GM23338 (cell line): Measurements from ENCODE around the gene HSP90AB1. TPM values are rescaled to one million over a fixed set of nuclear protein-coding genes. Genes with fewer than 3 reads are reported as not detected.

Experiments used
- ATAC-seq: fragments of 200-7000 bp; cut with Tn5 transposase; 3 replicates; pipeline ENCODE4 v1.9.1; 2020
- DNase-seq: peaks from one replicate; pipeline ENCODE4 v3.0.0-alpha.2; 2015; ENCODE audit warnings: low spot score
- H2AFZ ChIP-seq: fragments of 200-600 bp; sonication (generic); 2 replicates; pipeline ENCODE4 v1.8.0; 2016; ENCODE audit warnings: antibody characterized with exemption, mild to moderate bottlenecking, moderate library complexity
- H3F3A ChIP-seq: fragments of 200-600 bp; sonication (generic); replicated peaks from 2 replicates; pipeline ENCODE4 v1.8.0; 2017; ENCODE audit warnings: antibody characterized with exemption, mixed run types, low read depth
- H3K27ac ChIP-seq: fragments of 200-600 bp; sonication (generic); 2 replicates; pipeline ENCODE4 v1.6.1; 2016; ENCODE audit warnings: low read depth
- H3K27me3 ChIP-seq: fragments of 200-600 bp; sonication (generic); 2 replicates; pipeline ENCODE4 v1.8.0; 2016; ENCODE audit warnings: mild to moderate bottlenecking, mixed run types, moderate library complexity; ENCODE audit not compliant: insufficient read depth
- H3K36me3 ChIP-seq: fragments of 200-600 bp; sonication (generic); 2 replicates; pipeline ENCODE4 v1.8.0; 2016; ENCODE audit warnings: mild to moderate bottlenecking; ENCODE audit not compliant: insufficient read depth
- H3K4me1 ChIP-seq: fragments of 200-600 bp; sonication (generic); 2 replicates; pipeline ENCODE4 v1.8.0; 2016; ENCODE audit warnings: mild to moderate bottlenecking, moderate library complexity; ENCODE audit not compliant: insufficient read depth
- H3K4me2 ChIP-seq: fragments of 200-600 bp; sonication (generic); 2 replicates; pipeline ENCODE4 v1.7.1; 2017; ENCODE audit warnings: mixed run types
- H3K4me3 ChIP-seq: fragments of 200-600 bp; sonication (generic); 2 replicates; pipeline ENCODE4 v1.6.1; 2016; ENCODE audit warnings: mixed run types
- H3K79me2 ChIP-seq: fragments of 200-600 bp; sonication (generic); replicated peaks from 2 replicates; pipeline ENCODE4 v1.8.0; 2017; ENCODE audit warnings: mild to moderate bottlenecking; ENCODE audit not compliant: insufficient read depth
- H3K9me2 ChIP-seq: fragments of 200-600 bp; sonication (generic); 2 replicates; pipeline ENCODE4 v1.8.0; 2017; ENCODE audit not compliant: insufficient read depth
- H4K20me1 ChIP-seq: fragments of 200-600 bp; sonication (generic); replicated peaks from 2 replicates; pipeline ENCODE4 v1.8.0; 2017; ENCODE audit warnings: mild to moderate bottlenecking; ENCODE audit not compliant: insufficient read depth
- H3K27ac Mint-ChIP-seq: 2 replicates; pipeline ENCODE4 v1.8.0; 2020; ENCODE audit warnings: inconsistent platforms, mild to moderate bottlenecking, moderate library complexity, mixed read lengths
- H3K27me3 Mint-ChIP-seq: 3 replicates; pipeline ENCODE4 v1.8.0; 2022; ENCODE audit warnings: low read depth, mild to moderate bottlenecking, moderate library complexity, mixed read lengths, inconsistent platforms; ENCODE audit not compliant: insufficient read depth, poor library complexity
- H3K36me3 Mint-ChIP-seq: 3 replicates; pipeline ENCODE4 v1.8.0; 2021; ENCODE audit warnings: low read depth, mild to moderate bottlenecking, inconsistent platforms, moderate library complexity, mixed read lengths
- H3K4me1 Mint-ChIP-seq: 3 replicates; pipeline ENCODE4 v1.8.0; 2020; ENCODE audit warnings: mild to moderate bottlenecking, inconsistent platforms, mixed read lengths
- H3K4me3 Mint-ChIP-seq: 3 replicates; pipeline ENCODE4 v1.8.0; 2021; ENCODE audit warnings: moderate library complexity, mild to moderate bottlenecking, inconsistent platforms, mixed read lengths
- H3K9me3 Mint-ChIP-seq: 3 replicates; pipeline ENCODE4 v1.8.0; 2020; ENCODE audit warnings: moderate library complexity, mild to moderate bottlenecking, inconsistent platforms, mixed read lengths
- CREB1 ChIP-seq: fragments of 250-450 bp; sonication (Bioruptor Pico); IDR thresholded peaks from 2 replicates; pipeline ENCODE4 v1.5.0; 2020; ENCODE audit warnings: low read depth, mild to moderate bottlenecking, moderate library complexity
- EZH2 ChIP-seq: fragments of 200-600 bp; sonication (generic); IDR thresholded peaks from one replicate; pipeline ENCODE4 v1.8.0; 2017; ENCODE audit warnings: antibody characterized with exemption, mild to moderate bottlenecking, low read depth; ENCODE audit not compliant: unreplicated experiment
- EZH2phosphoT487 ChIP-seq: fragments of 200-600 bp; sonication (generic); IDR thresholded peaks from one replicate; pipeline ENCODE4 v1.8.1; 2018; ENCODE audit warnings: antibody characterized with exemption; ENCODE audit not compliant: unreplicated experiment
- JUNB ChIP-seq: IDR thresholded peaks from one replicate; pipeline ENCODE4 v1.6.1; 2016; ENCODE audit warnings: antibody characterized with exemption; ENCODE audit not compliant: unreplicated experiment
- NANOG ChIP-seq: IDR thresholded peaks from 2 replicates; pipeline ENCODE4 v1.6.1; 2016; ENCODE audit warnings: antibody characterized with exemption, borderline replicate concordance
- POLR2AphosphoS5 ChIP-seq: IDR thresholded peaks from 2 replicates; pipeline ENCODE4 v1.6.1; 2016; ENCODE audit warnings: antibody characterized with exemption, low read depth
- STAT1 ChIP-seq: IDR thresholded peaks from one replicate; pipeline ENCODE4 v1.6.1; 2016; ENCODE audit warnings: antibody characterized with exemption; ENCODE audit not compliant: unreplicated experiment
- ZNF114 ChIP-seq: fragments of 250-450 bp; sonication (Bioruptor Pico); IDR thresholded peaks from 2 replicates; pipeline ENCODE4 v1.5.0; 2020; ENCODE audit warnings: mild to moderate bottlenecking, moderate library complexity
- ZNF331 ChIP-seq: fragments of 250-450 bp; sonication (Bioruptor Pico); IDR thresholded peaks from 2 replicates; pipeline ENCODE4 v1.5.0; 2020; ENCODE audit warnings: low read depth, mild to moderate bottlenecking, moderate library complexity
- polyA plus RNA-seq: library from polyadenylated mRNA; unstranded; fragments of >200 nt; fragmentation: Nextera tagmentation; extraction: Ambion mirVana; gene quantifications from 2 replicates; pipeline ENCODE4 v1.2.1, GENCODE V29; 2016
- total RNA-seq: library from RNA; depleted of rRNA; stranded (reverse); fragments of >200 nt; shearing (Covaris generic); gene quantifications from 2 replicates; pipeline ENCODE4 v1.2.3, GENCODE V29; 2014
- TF ChIP-seq, protein P1 (sequence below), 2 experiments: fragments of 200-600 bp in 1 of 2; sonication (generic) in 1 of 2; conservative IDR thresholded peaks; 2 replicates each; pipeline versions ENCODE4 v1.5.1 to v1.6.1; 2016 to 2017; ENCODE audit warnings: antibody characterized with exemption in 2 of 2, low read depth in 2 of 2, mild to moderate bottlenecking in 2 of 2, moderate library complexity in 1 of 2
- TF ChIP-seq, protein P2 (sequence below): fragments of 250-450 bp; sonication (Bioruptor Pico); IDR thresholded peaks from 2 replicates; pipeline ENCODE4 v1.5.0; 2020; ENCODE audit warnings: mild to moderate bottlenecking, moderate library complexity
- TF ChIP-seq, protein P3 (sequence below): IDR thresholded peaks from 2 replicates; pipeline ENCODE4 v1.6.1; 2016; ENCODE audit warnings: antibody characterized with exemption
- TF ChIP-seq, protein P4 (sequence below): IDR thresholded peaks from one replicate; pipeline ENCODE4 v1.6.1; 2018; ENCODE audit warnings: antibody characterized with exemption; ENCODE audit not compliant: unreplicated experiment

HSP90AB1 gene
- total and polyA plus RNA-seq, 2 experiments from 2014 or later, result 1,425 to 2,361 TPM

DNA sequence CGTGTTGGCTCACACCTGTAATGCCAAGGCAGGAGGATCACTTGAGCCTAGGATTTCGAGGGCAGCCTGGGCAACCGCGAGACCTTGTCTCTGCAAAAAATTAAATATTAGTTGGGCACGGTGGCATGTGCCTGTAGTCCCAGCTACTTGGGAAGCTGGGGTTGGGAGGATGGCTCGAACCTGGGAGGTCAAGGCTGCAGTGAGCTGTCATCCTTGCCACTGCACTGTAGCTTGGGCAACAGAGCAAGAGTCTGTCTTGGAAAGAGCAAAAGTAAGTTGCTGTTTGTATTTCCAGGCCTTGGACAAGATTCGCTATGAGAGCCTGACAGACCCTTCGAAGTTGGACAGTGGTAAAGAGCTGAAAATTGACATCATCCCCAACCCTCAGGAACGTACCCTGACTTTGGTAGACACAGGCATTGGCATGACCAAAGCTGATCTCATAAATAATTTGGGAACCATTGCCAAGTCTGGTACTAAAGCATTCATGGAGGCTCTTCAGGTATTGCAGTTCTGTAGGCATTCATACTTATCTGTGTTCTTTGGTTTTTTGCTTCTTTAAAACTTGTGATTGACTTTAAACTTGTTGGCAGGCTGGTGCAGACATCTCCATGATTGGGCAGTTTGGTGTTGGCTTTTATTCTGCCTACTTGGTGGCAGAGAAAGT, 2.3 kb downstream of the HSP90AB1 start:
- H3K9me3 Mint-ChIP-seq, result peaks cover 13% of the 10 kb centered on the region
- TF ChIP-seq JUNB, result no peak
- TF ChIP-seq, protein P1, sequence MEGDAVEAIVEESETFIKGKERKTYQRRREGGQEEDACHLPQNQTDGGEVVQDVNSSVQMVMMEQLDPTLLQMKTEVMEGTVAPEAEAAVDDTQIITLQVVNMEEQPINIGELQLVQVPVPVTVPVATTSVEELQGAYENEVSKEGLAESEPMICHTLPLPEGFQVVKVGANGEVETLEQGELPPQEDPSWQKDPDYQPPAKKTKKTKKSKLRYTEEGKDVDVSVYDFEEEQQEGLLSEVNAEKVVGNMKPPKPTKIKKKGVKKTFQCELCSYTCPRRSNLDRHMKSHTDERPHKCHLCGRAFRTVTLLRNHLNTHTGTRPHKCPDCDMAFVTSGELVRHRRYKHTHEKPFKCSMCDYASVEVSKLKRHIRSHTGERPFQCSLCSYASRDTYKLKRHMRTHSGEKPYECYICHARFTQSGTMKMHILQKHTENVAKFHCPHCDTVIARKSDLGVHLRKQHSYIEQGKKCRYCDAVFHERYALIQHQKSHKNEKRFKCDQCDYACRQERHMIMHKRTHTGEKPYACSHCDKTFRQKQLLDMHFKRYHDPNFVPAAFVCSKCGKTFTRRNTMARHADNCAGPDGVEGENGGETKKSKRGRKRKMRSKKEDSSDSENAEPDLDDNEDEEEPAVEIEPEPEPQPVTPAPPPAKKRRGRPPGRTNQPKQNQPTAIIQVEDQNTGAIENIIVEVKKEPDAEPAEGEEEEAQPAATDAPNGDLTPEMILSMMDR (conservative IDR thresholded peaks at IDR 0.05; ENCODE audit: low read depth in 2 of 2), result no peak
- TF ChIP-seq POLR2AphosphoS5, result no peak
- no peak for TF ChIP-seq NANOG
- TF ChIP-seq, protein P2, sequence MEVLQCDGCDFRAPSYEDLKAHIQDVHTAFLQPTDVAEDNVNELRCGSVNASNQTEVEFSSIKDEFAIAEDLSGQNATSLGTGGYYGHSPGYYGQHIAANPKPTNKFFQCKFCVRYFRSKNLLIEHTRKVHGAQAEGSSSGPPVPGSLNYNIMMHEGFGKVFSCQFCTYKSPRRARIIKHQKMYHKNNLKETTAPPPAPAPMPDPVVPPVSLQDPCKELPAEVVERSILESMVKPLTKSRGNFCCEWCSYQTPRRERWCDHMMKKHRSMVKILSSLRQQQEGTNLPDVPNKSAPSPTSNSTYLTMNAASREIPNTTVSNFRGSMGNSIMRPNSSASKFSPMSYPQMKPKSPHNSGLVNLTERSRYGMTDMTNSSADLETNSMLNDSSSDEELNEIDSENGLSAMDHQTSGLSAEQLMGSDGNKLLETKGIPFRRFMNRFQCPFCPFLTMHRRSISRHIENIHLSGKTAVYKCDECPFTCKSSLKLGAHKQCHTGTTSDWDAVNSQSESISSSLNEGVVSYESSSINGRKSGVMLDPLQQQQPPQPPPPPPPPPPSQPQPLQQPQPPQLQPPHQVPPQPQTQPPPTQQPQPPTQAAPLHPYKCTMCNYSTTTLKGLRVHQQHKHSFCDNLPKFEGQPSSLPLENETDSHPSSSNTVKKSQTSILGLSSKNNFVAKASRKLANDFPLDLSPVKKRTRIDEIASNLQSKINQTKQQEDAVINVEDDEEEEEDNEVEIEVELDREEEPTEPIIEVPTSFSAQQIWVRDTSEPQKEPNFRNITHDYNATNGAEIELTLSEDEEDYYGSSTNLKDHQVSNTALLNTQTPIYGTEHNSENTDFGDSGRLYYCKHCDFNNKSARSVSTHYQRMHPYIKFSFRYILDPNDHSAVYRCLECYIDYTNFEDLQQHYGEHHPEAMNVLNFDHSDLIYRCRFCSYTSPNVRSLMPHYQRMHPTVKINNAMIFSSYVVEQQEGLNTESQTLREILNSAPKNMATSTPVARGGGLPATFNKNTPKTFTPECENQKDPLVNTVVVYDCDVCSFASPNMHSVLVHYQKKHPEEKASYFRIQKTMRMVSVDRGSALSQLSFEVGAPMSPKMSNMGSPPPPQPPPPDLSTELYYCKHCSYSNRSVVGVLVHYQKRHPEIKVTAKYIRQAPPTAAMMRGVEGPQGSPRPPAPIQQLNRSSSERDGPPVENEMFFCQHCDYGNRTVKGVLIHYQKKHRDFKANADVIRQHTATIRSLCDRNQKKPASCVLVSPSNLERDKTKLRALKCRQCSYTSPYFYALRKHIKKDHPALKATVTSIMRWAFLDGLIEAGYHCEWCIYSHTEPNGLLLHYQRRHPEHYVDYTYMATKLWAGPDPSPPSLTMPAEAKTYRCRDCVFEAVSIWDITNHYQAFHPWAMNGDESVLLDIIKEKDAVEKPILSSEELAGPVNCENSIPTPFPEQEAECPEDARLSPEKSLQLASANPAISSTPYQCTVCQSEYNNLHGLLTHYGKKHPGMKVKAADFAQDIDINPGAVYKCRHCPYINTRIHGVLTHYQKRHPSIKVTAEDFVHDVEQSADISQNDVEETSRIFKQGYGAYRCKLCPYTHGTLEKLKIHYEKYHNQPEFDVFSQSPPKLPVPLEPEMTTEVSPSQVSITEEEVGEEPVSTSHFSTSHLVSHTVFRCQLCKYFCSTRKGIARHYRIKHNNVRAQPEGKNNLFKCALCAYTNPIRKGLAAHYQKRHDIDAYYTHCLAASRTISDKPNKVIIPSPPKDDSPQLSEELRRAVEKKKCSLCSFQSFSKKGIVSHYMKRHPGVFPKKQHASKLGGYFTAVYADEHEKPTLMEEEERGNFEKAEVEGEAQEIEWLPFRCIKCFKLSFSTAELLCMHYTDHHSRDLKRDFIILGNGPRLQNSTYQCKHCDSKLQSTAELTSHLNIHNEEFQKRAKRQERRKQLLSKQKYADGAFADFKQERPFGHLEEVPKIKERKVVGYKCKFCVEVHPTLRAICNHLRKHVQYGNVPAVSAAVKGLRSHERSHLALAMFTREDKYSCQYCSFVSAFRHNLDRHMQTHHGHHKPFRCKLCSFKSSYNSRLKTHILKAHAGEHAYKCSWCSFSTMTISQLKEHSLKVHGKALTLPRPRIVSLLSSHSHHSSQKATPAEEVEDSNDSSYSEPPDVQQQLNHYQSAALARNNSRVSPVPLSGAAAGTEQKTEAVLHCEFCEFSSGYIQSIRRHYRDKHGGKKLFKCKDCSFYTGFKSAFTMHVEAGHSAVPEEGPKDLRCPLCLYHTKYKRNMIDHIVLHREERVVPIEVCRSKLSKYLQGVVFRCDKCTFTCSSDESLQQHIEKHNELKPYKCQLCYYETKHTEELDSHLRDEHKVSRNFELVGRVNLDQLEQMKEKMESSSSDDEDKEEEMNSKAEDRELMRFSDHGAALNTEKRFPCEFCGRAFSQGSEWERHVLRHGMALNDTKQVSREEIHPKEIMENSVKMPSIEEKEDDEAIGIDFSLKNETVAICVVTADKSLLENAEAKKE (CRISPR knock-in tag), result no peak
- no peak for TF ChIP-seq CREB1 (CRISPR knock-in tag)
- TF ChIP-seq, protein P3, sequence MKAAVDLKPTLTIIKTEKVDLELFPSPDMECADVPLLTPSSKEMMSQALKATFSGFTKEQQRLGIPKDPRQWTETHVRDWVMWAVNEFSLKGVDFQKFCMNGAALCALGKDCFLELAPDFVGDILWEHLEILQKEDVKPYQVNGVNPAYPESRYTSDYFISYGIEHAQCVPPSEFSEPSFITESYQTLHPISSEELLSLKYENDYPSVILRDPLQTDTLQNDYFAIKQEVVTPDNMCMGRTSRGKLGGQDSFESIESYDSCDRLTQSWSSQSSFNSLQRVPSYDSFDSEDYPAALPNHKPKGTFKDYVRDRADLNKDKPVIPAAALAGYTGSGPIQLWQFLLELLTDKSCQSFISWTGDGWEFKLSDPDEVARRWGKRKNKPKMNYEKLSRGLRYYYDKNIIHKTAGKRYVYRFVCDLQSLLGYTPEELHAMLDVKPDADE, result no peak
- TF ChIP-seq EZH2, result no peak
- TF ChIP-seq, protein P4, sequence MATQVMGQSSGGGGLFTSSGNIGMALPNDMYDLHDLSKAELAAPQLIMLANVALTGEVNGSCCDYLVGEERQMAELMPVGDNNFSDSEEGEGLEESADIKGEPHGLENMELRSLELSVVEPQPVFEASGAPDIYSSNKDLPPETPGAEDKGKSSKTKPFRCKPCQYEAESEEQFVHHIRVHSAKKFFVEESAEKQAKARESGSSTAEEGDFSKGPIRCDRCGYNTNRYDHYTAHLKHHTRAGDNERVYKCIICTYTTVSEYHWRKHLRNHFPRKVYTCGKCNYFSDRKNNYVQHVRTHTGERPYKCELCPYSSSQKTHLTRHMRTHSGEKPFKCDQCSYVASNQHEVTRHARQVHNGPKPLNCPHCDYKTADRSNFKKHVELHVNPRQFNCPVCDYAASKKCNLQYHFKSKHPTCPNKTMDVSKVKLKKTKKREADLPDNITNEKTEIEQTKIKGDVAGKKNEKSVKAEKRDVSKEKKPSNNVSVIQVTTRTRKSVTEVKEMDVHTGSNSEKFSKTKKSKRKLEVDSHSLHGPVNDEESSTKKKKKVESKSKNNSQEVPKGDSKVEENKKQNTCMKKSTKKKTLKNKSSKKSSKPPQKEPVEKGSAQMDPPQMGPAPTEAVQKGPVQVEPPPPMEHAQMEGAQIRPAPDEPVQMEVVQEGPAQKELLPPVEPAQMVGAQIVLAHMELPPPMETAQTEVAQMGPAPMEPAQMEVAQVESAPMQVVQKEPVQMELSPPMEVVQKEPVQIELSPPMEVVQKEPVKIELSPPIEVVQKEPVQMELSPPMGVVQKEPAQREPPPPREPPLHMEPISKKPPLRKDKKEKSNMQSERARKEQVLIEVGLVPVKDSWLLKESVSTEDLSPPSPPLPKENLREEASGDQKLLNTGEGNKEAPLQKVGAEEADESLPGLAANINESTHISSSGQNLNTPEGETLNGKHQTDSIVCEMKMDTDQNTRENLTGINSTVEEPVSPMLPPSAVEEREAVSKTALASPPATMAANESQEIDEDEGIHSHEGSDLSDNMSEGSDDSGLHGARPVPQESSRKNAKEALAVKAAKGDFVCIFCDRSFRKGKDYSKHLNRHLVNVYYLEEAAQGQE, result no peak
- TF ChIP-seq EZH2phosphoT487, result no peak
- no peak for TF ChIP-seq ZNF114 (CRISPR knock-in tag)
- TF ChIP-seq ZNF331, result no peak
- no peak for TF ChIP-seq STAT1
- H3K4me1 Mint-ChIP-seq, result peaks cover 54% of the 10 kb centered on the region
- Histone ChIP-seq H3K27ac (peak overlapping the region; percentile 99), H3K9me2 (no peaks in the 10 kb centered on the region), H3K4me2 (peak overlapping the region; percentile 90), H3K4me1 (peaks cover 30% of the 10 kb centered on the region), H3K4me3 (peak overlapping the region; percentile 100), H4K20me1 (peaks cover 62% of the 10 kb centered on the region), H3K27me3 (no peaks in the 10 kb centered on the region), H2AFZ (no peak overlapping the region), H3F3A (peaks cover 80% of the 10 kb centered on the region), H3K36me3 (peaks cover 63% of the 10 kb centered on the region), H3K79me2 (peaks cover 59% of the 10 kb centered on the region)
- H3K27ac Mint-ChIP-seq, result peak overlapping the region; percentile 100
- peaks cover 71% of the 10 kb centered on the region for H3K27me3 Mint-ChIP-seq
- peak overlapping the region; percentile 100 for H3K4me3 Mint-ChIP-seq
- ATAC-seq (no peak), DNase-seq (no peak)
- peaks cover 73% of the 10 kb centered on the region for H3K36me3 Mint-ChIP-seq
